ENCODE data around the gene CDK16. TPM values are rescaled to one million over a fixed set of nuclear protein-coding genes. Genes with fewer than 3 reads are reported as not detected.

The CDK16 gene
- total and polyA plus RNA-seq, 9 of the 15 experiments (the other 6 are each of a cell fraction or from before 2014, with no cell fraction given), result 3.9 to 104 (median 57.5) TPM

DNA sequence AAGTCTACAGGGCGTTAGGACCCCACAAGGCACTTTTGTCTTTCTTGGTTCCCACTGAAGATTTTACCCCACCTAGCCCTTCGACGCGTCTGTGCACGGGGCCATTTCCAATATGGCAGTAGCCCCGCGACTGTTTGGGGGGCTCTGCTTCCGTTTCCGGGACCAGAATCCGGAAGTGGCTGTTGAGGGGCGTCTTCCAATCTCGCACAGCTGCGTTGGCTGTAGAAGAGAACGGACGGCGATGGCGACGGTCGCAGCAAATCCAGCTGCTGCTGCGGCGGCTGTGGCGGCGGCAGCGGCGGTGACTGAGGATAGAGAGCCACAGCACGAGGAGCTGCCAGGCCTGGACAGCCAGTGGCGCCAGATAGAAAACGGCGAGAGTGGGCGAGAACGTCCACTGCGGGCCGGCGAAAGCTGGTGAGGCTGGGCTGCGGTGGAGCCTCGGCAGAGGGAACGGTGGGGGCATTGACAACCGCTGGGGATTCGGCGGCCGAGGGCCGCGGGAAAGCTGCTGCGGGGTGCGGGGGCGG, 14.4 kb downstream of the CDK16 start, which contains the start of gene USP11:
Gene USP11, plus strand, starts transcription at position 207 of the 530 bp plus-strand sequence. Its CDS starts 35 bp downstream, at position 242.
- intact Hi-C loops (cut with micrococcal nuclease) (loop anchor here (1.0 kb wide), 1 partner anchor 15 kb away; the partner anchor contains the start of gene CDK16), in situ Hi-C loops (cut with MboI) (no loop called here)
- peak; percentile 23 to 65 (median 34) for DNase-seq (ENCODE audit: extremely low read depth in 1 of 4, low spot score in 3 of 4)
- Histone ChIP-seq H3K36me3 (ENCODE audit: control insufficient read depth, insufficient read depth, low read length) (peaks cover 10% of the 10 kb centered on the region; the same call in 2 of the 3 replicates), H3K4me2 (ENCODE audit: insufficient read depth, low read length) (peak within 1 kb of the TSS; percentile 92), H4K20me1 (replicated peaks; ENCODE audit: control insufficient read depth, insufficient read depth, low read length) (no peaks in the 10 kb centered on the region), H3K4me1 (replicated peaks in 1 of 2; ENCODE audit: control insufficient read depth in 2 of 2, insufficient read depth in 2 of 2, low read length in 2 of 2) (peaks cover 6 to 12% of the 10 kb centered on the region in 2 experiments; a peak in 4 of 5 replicates), H3K9ac (ENCODE audit: insufficient read depth in 1 of 2, low read depth in 2 of 2, low read length in 2 of 2) (peak within 1 kb of the TSS; percentile 81 to 96), H3K9me1 (ENCODE audit: control insufficient read depth, insufficient read depth, low read length) (no peaks in the 10 kb centered on the region), H3K4me3 (peak within 1 kb of the TSS; percentile 65), H3K27me3 (ENCODE audit: control insufficient read depth in 2 of 2, insufficient read depth in 2 of 2, low read length in 2 of 2) (no peaks in the 10 kb centered on the region; a peak in 1 of 5 replicates), H3K9me3 (replicated peaks; ENCODE audit: control insufficient read depth, insufficient read depth, low read depth, low read length) (no peaks in the 10 kb centered on the region), H3K27ac (ENCODE audit: extremely low read depth, low read depth, low read length) (peak within 1 kb of the TSS; percentile 93), H2AFZ (ENCODE audit: low read depth, low read length) (peak within 1 kb of the TSS; percentile 90), H3K79me2 (ENCODE audit: control insufficient read depth, insufficient read depth, low read length) (peaks cover 30% of the 10 kb centered on the region)
- ATAC-seq, result peak; percentile 38
- 1% methylated on average over 33 of the region's 46 CpGs for WGBS (ENCODE audit: insufficient coverage, low coverage, missing lambda C conversion rate)
- CTCF ChIA-PET (ENCODE audit: low intra/inter-chr PET ratio), result no interaction called here
- FAIRE-seq, result no peak
- BruUV-seq (replicated peaks), result no TSS peak
- POLR2A ChIA-PET, result interaction anchor here (0.7 to 1.9 kb wide), 3 partner anchors 9 to 15 kb away, joined by 5 to 10 read pairs (median 6); partner anchors contain the start of gene CDK16
- TF ChIP-seq ZNF146 (CRISPR knock-in tag; IDR thresholded peaks at IDR 0.05; ENCODE audit: unreplicated experiment) (no peak), ETV6 (IDR thresholded peaks at IDR 0.05; ENCODE audit: borderline replicate concordance in 1 of 2, low read depth in 2 of 2, low read length in 1 of 2) (no peak), ETV6 (CRISPR knock-in tag; IDR thresholded peaks at IDR 0.05; ENCODE audit: borderline replicate concordance) (no peak), ZNF584 (CRISPR knock-in tag; IDR thresholded peaks at IDR 0.05; ENCODE audit: low read depth) (no peak), SIX5 (IDR thresholded peaks at IDR 0.05; ENCODE audit: borderline replicate concordance in 1 of 2, insufficient read depth in 1 of 2, low read depth in 1 of 2, low read length in 2 of 2) (no peak), STAG1 (CRISPR knock-in tag; IDR thresholded peaks at IDR 0.05; ENCODE audit: borderline replicate concordance) (no peak), CBX5 (IDR thresholded peaks at IDR 0.05; ENCODE audit: borderline replicate concordance, low read depth) (no peak), ZNF232 (CRISPR knock-in tag; IDR thresholded peaks at IDR 0.05) (no peak), ZNF124 (CRISPR knock-in tag; IDR thresholded peaks at IDR 0.05) (no peak), KDM1A (IDR thresholded peaks at IDR 0.05) (no peak), ETS1 (conservative IDR thresholded peaks at IDR 0.05; ENCODE audit: control insufficient read depth, low read depth, low read length) (no peak; the same call in 1 of the 2 replicates), ZNF561 (CRISPR knock-in tag; conservative IDR thresholded peaks at IDR 0.05) (no peak), CHAMP1 (IDR thresholded peaks at IDR 0.05) (no peak), MAFK (IDR thresholded peaks at IDR 0.05; ENCODE audit: low read length) (no peak)
- TF ChIP-seq, protein P1, sequence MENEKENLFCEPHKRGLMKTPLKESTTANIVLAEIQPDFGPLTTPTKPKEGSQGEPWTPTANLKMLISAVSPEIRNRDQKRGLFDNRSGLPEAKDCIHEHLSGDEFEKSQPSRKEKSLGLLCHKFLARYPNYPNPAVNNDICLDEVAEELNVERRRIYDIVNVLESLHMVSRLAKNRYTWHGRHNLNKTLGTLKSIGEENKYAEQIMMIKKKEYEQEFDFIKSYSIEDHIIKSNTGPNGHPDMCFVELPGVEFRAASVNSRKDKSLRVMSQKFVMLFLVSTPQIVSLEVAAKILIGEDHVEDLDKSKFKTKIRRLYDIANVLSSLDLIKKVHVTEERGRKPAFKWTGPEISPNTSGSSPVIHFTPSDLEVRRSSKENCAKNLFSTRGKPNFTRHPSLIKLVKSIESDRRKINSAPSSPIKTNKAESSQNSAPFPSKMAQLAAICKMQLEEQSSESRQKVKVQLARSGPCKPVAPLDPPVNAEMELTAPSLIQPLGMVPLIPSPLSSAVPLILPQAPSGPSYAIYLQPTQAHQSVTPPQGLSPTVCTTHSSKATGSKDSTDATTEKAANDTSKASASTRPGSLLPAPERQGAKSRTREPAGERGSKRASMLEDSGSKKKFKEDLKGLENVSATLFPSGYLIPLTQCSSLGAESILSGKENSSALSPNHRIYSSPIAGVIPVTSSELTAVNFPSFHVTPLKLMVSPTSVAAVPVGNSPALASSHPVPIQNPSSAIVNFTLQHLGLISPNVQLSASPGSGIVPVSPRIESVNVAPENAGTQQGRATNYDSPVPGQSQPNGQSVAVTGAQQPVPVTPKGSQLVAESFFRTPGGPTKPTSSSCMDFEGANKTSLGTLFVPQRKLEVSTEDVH (IDR thresholded peaks at IDR 0.05; ENCODE audit: low read depth, partially characterized antibody), result peak; percentile 44
